GM19455 (cell line): ENCODE measurements around the gene HS1BP3.
A peak's percentile ranks its signal among the peaks of the same experiment; 100 is the strongest.

Experiments used
- ATAC-seq: cut with Tn5 transposase; IDR thresholded peaks from one replicate; pipeline ENCODE4 v1.9.1; 2021; ENCODE audit not compliant: unreplicated experiment

Gene HS1BP3

GRCh38 chr2:20675701-20676352, 24.9 kb upstream of the HS1BP3 start:
- peak; percentile 53 for ATAC-seq

GRCh38 chr2:20674974-20675679, 24.2 kb upstream of the HS1BP3 start:
- no peak for ATAC-seq

GRCh38 chr2:20674309-20674965, 23.5 kb upstream of the HS1BP3 start:
- ATAC-seq, result no peak

GRCh38 chr2:20673686-20674308, 22.9 kb upstream of the HS1BP3 start:
- ATAC-seq, result no peak

GRCh38 chr2:20672201-20672951, 21.5 kb upstream of the HS1BP3 start:
- no peak for ATAC-seq

GRCh38 chr2:20671736-20672080, 20.8 kb upstream of the HS1BP3 start:
- ATAC-seq, result no peak

GRCh38 chr2:20671036-20671735, 20.3 kb upstream of the HS1BP3 start:
- ATAC-seq, result no peak

- no peak for ATAC-seq
Observed at GRCh38 chr2:20670315-20671035, 19.6 kb upstream of the HS1BP3 start.

GRCh38 chr2:20669562-20670314, 18.8 kb upstream of the HS1BP3 start:
- ATAC-seq, result no peak

GRCh38 chr2:20668871-20669475, 18.1 kb upstream of the HS1BP3 start:
- ATAC-seq, result no peak

GRCh38 chr2:20668451-20668850, 17.6 kb upstream of the HS1BP3 start:
- ATAC-seq, result no peak

GRCh38 chr2:20667531-20668401, 16.9 kb upstream of the HS1BP3 start:
- no peak for ATAC-seq

- no peak for ATAC-seq
Observed at GRCh38 chr2:20667151-20667530, 16.2 kb upstream of the HS1BP3 start.

- no peak for ATAC-seq
Observed at GRCh38 chr2:20666304-20667150, 15.6 kb upstream of the HS1BP3 start, which contains the start of gene GDF7. GDF7 (plus strand) TSS chr2:20667144; CDS start chr2:20667240, 96 bp downstream.

GRCh38 chr2:20666005-20666303, 15.1 kb upstream of the HS1BP3 start:
- no peak for ATAC-seq

- no peak for ATAC-seq
Observed at GRCh38 chr2:20665243-20666004, 14.5 kb upstream of the HS1BP3 start.
